ENCODE results near the gene CLIC5. TPM values are rescaled to one million over a fixed set of nuclear protein-coding genes. Genes with fewer than 3 reads are reported as not detected.

CLIC5 gene
- polyA plus RNA-seq, 1 donor (not counting 4 experiments of a cell fraction or from before 2014, with no cell fraction given) = 0.09 TPM

DNA sequence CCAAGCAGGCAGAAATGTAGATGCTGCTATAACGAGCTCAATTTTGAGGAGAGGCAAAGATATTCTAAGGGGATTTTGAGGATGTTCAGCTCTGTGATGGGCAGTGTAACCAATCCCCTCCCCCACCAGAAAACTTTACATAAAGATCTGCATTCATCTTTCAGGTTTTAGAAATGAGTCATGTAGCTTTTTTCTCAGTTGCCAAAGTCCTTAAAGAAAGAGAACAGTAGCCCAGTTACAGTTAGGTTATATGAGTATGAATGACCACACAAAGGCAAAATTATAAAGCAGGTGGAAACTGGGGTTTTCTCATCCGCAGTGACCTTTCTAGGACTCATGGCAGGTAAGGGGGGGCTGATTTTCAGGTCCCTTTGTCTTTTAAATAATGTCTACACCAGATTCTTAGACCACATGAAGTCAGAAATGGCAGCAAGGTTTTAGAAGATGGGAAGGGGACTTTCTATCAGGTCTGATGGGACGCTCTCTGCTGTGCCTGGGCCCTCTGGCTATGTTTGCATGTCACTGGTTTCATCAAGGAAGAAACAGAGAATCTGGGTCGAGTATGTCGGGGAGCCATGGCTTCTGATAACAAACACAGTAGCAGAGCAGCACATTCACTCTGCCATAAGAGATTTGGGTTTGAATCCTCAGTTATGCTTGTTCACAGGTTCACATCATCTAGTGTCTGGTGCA, 94.7 kb downstream of the CLIC5 start:
- H3K79me2 ChIP-seq (ENCODE audit: control insufficient read depth, insufficient read depth, low read length) = no peaks in the 10 kb centered on the region
- TF ChIP-seq, protein P1, sequence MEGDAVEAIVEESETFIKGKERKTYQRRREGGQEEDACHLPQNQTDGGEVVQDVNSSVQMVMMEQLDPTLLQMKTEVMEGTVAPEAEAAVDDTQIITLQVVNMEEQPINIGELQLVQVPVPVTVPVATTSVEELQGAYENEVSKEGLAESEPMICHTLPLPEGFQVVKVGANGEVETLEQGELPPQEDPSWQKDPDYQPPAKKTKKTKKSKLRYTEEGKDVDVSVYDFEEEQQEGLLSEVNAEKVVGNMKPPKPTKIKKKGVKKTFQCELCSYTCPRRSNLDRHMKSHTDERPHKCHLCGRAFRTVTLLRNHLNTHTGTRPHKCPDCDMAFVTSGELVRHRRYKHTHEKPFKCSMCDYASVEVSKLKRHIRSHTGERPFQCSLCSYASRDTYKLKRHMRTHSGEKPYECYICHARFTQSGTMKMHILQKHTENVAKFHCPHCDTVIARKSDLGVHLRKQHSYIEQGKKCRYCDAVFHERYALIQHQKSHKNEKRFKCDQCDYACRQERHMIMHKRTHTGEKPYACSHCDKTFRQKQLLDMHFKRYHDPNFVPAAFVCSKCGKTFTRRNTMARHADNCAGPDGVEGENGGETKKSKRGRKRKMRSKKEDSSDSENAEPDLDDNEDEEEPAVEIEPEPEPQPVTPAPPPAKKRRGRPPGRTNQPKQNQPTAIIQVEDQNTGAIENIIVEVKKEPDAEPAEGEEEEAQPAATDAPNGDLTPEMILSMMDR (optimal IDR thresholded peaks at IDR 0.05 in 1 of 3, IDR thresholded peaks at IDR 0.05 in 1 of 3, conservative IDR thresholded peaks at IDR 0.05 in 1 of 3; ENCODE audit: extremely low read depth in 1 of 3, insufficient read depth in 2 of 3, low read length in 3 of 3) = no peak
- no peak for TF ChIP-seq EZH2 (IDR thresholded peaks at IDR 0.05; ENCODE audit: low read length)
- H3K9me1 ChIP-seq (ENCODE audit: control insufficient read depth, extremely low read depth, insufficient read depth, low read length) = no peaks in the 10 kb centered on the region
- no peak overlapping the region for H2AFZ ChIP-seq (ENCODE audit: control insufficient read depth, low read length)
- H3K27me3 ChIP-seq (ENCODE audit: control insufficient read depth, extremely low read depth, insufficient read depth, low read length) = peaks cover 3% of the 10 kb centered on the region
- no peaks in the 10 kb centered on the region for H3K36me3 ChIP-seq (ENCODE audit: control insufficient read depth in 2 of 2, extremely low read depth in 1 of 2, insufficient read depth in 2 of 2, low read length in 2 of 2)
- H3K9me3 ChIP-seq (ENCODE audit: control insufficient read depth, low read depth, low read length) = no peaks in the 10 kb centered on the region
- no peaks in the 10 kb centered on the region for H3K4me1 ChIP-seq (ENCODE audit: control insufficient read depth, extremely low read depth, insufficient read depth, low read length)
- no peaks in the 10 kb centered on the region for H4K20me1 ChIP-seq (ENCODE audit: control insufficient read depth, extremely low read depth, insufficient read depth, low read length)
- FAIRE-seq (no peak), DNase-seq (ENCODE audit: low read depth, low spot score) (no peak)
- H3K27ac ChIP-seq (ENCODE audit: control insufficient read depth, insufficient read depth, low read length) = no peak overlapping the region
- H3K4me2 ChIP-seq (ENCODE audit: control insufficient read depth, extremely low read depth, insufficient read depth, low read depth, low read length) = no peak overlapping the region
- no peak overlapping the region for H3K4me3 ChIP-seq (ENCODE audit: control insufficient read depth in 2 of 3, extremely low read depth in 1 of 3, insufficient read depth in 2 of 3, low read depth in 1 of 3, low read length in 3 of 3)
- dilution Hi-C loops (cut with MboI; ENCODE audit: extremely low pct_ligation_motif_present, low sequenced_read_pairs) = no loop called here
- H3K9ac ChIP-seq (ENCODE audit: control insufficient read depth, extremely low read depth, insufficient read depth, low read length) = no peak overlapping the region

DNA sequence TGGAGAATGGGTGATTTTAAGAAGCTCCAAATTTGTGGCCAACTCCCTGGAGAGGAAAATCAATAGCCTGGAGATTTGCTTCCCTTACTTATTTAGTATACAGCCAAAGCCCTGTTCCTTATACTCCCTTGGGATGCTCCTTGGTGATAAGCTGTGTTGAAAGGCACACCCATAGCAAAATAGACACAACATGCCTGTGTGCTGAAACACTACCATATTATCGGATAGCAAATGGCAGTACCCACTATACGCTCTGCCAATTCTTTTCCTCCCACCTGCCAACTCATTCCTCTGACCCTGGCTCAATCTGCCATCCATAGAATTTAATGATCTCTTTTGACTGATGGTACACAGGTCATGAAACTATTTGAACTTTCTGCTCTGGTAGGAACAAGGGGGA, 98.2 kb downstream of the CLIC5 start:
- Histone ChIP-seq H3K27ac (ENCODE audit: control insufficient read depth, insufficient read depth, low read length) (no peak overlapping the region), H4K20me1 (ENCODE audit: control insufficient read depth, extremely low read depth, insufficient read depth, low read length) (no peaks in the 10 kb centered on the region), H3K4me3 (ENCODE audit: control insufficient read depth in 2 of 3, extremely low read depth in 1 of 3, insufficient read depth in 2 of 3, low read depth in 1 of 3, low read length in 3 of 3) (no peak overlapping the region), H2AFZ (ENCODE audit: control insufficient read depth, low read length) (no peak overlapping the region), H3K4me1 (ENCODE audit: control insufficient read depth, extremely low read depth, insufficient read depth, low read length) (no peaks in the 10 kb centered on the region), H3K36me3 (ENCODE audit: control insufficient read depth in 2 of 2, extremely low read depth in 1 of 2, insufficient read depth in 2 of 2, low read length in 2 of 2) (no peaks in the 10 kb centered on the region), H3K9ac (ENCODE audit: control insufficient read depth, extremely low read depth, insufficient read depth, low read length) (no peak overlapping the region), H3K79me2 (ENCODE audit: control insufficient read depth, insufficient read depth, low read length) (no peaks in the 10 kb centered on the region), H3K9me1 (ENCODE audit: control insufficient read depth, extremely low read depth, insufficient read depth, low read length) (no peaks in the 10 kb centered on the region), H3K4me2 (ENCODE audit: control insufficient read depth, extremely low read depth, insufficient read depth, low read depth, low read length) (no peak overlapping the region), H3K27me3 (ENCODE audit: control insufficient read depth, extremely low read depth, insufficient read depth, low read length) (peaks cover 3% of the 10 kb centered on the region), H3K9me3 (ENCODE audit: control insufficient read depth, low read depth, low read length) (no peaks in the 10 kb centered on the region)
- dilution Hi-C loops (cut with MboI; ENCODE audit: extremely low pct_ligation_motif_present, low sequenced_read_pairs) = no loop called here
- FAIRE-seq = no peak
- DNase-seq (ENCODE audit: low read depth, low spot score) = no peak
- TF ChIP-seq, protein P1 (optimal IDR thresholded peaks at IDR 0.05 in 1 of 3, IDR thresholded peaks at IDR 0.05 in 1 of 3, conservative IDR thresholded peaks at IDR 0.05 in 1 of 3; ENCODE audit: extremely low read depth in 1 of 3, insufficient read depth in 2 of 3, low read length in 3 of 3) = no peak
- TF ChIP-seq EZH2 (IDR thresholded peaks at IDR 0.05; ENCODE audit: low read length) = no peak
